Measurements from ENCODE around the gene ZFHX3. TPM values are rescaled to one million over a fixed set of nuclear protein-coding genes. Genes with fewer than 3 reads are reported as not detected.

ZFHX3 gene
- total and polyA plus RNA-seq, 10 donors, result 0.47 to 18.5 (median 11.1) TPM

DNA sequence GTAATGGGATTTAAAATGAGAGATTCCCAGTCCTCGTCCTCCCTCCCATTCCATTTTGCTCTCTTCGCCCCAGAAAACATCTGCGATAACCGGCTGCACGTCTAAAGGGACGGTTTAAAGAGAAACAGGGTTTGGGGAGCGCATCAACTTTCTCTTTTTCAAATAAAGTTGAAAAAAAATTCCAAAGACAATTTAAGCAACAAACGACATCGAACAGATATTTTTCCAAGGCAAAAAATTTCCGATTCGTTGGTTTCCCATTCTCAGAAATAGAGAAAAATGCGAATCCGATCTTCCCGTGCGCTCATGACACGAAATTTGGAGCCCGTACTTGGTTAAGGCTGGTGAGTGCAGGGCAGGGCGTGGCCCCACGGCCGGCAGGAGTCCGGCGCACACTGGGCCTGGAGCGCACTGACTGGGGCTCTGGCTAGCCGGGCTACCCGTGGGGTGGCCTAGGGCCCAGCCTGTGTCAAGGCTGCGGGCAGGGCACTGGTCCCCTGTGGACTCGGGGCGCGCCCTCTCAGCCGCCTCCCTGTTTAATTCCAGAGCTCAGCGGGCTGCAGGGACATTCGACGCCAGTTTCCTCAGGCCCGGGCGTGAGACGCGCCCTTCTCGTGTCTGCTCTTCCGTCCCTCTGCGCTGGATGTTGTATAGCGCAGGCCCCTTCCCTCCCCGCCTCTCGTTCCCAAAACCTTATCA, 17.9 kb upstream of the ZFHX3 start:
- peak overlapping the region in 3 of 8 donors; percentile 10 to 54 (median 13) for H3K4me3 ChIP-seq
- H3K9me3 ChIP-seq, result no peaks in the 10 kb centered on the region
- H3K27me3 ChIP-seq (replicated peaks in 1 of 7), result peaks cover 9 to 95% (median 65%) of the 10 kb centered on the region in 7 donors
- no peaks in the 10 kb centered on the region for H3K36me3 ChIP-seq
- TF ChIP-seq POLR2A (IDR thresholded peaks at IDR 0.05), result no peak
- TF ChIP-seq POLR2AphosphoS5 (IDR thresholded peaks at IDR 0.05), result peak in 1 of 3 donors; percentile 60
- 9 to 18% (median 12%) methylated on average over 33 to 43 of the region's 43 CpGs for WGBS, 5 donors
- peak overlapping the region in 1 of 8 donors; percentile 31 for H3K27ac ChIP-seq
- no peak for DNase-seq
- peaks cover 10 to 92% (median 58%) of the 10 kb centered on the region in 6 donors for H3K4me1 ChIP-seq
- intact Hi-C loops (cut with DNase I; ENCODE audit: low total_unique reads), result loop anchor here (10.0 kb wide), 1 partner anchor 109 kb away; no protein-coding TSS in a partner anchor

DNA sequence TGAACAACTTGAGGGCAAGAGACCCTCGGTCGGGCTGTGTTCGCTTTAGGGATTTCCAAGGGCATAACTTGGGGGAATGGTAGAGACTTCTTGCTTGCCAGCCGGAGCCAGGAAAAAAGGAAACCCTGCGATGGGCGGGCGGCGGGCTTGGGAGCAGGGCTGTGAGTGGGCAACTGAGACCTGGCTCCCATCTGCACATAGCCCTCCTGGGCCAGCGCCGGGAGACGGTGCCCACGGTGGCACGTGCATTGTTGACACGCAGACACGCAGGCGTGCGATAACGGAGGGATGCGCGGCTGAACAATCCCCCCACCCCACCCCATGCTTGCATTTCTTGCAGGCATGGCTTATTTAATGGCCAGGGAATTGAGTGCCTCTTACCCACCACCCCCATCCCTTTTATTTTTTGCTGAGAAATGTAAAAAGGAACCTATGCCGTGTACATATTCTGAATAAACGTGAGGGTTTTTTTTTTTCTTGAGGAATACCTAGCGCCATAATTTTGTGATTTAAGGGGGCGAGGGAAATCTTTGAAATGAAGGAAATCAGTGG, 17.1 kb upstream of the ZFHX3 start:
- no peaks in the 10 kb centered on the region for H3K36me3 ChIP-seq
- H3K27me3 ChIP-seq (replicated peaks in 1 of 7), result peaks cover 9 to 95% (median 60%) of the 10 kb centered on the region in 7 donors
- no peak overlapping the region for H3K27ac ChIP-seq
- 7 to 19% (median 12%) methylated on average over 24 of the region's 24 CpGs for WGBS, 5 donors
- no peak for DNase-seq
- no peak for TF ChIP-seq CTCF (IDR thresholded peaks at IDR 0.05 in 8 of 11, conservative IDR thresholded peaks at IDR 0.05 in 3 of 11)
- no peak for TF ChIP-seq POLR2A (IDR thresholded peaks at IDR 0.05)
- no peak for TF ChIP-seq POLR2AphosphoS5 (IDR thresholded peaks at IDR 0.05)
- peak overlapping the region in 5 of 8 donors; percentile 0 to 48 (median 7) for H3K4me3 ChIP-seq
- H3K9me3 ChIP-seq, result no peaks in the 10 kb centered on the region
- intact Hi-C loops (cut with DNase I; ENCODE audit: low total_unique reads), result loop anchor here (10.0 kb wide), 1 partner anchor 110 kb away; no protein-coding TSS in a partner anchor
- H3K4me1 ChIP-seq, result peaks cover 10 to 92% (median 58%) of the 10 kb centered on the region in 6 donors

- intact Hi-C loops (cut with DNase I; ENCODE audit: low total_unique reads), result loop anchor here (10.0 kb wide), 1 partner anchor 110 kb away; no protein-coding TSS in a partner anchor
- TF ChIP-seq CTCF (IDR thresholded peaks at IDR 0.05 in 8 of 11, conservative IDR thresholded peaks at IDR 0.05 in 3 of 11) (no peak), POLR2AphosphoS5 (IDR thresholded peaks at IDR 0.05) (peak in 1 of 3 donors; percentile 5)
- Histone ChIP-seq H3K27me3 (replicated peaks in 1 of 7) (peaks cover 9 to 95% (median 60%) of the 10 kb centered on the region in 7 donors), H3K4me3 (peak overlapping the region in 5 of 8 donors; percentile 0 to 48 (median 7)), H3K27ac (no peak overlapping the region), H3K4me1 (peaks cover 13 to 94% (median 63%) of the 10 kb centered on the region in 6 donors), H3K9me3 (no peaks in the 10 kb centered on the region), H3K36me3 (no peaks in the 10 kb centered on the region)
- DNase-seq, result no peak
- 8 to 13% (median 12%) methylated on average over 22 to 25 of the region's 25 CpGs for WGBS, 5 donors
These were observed 16.5 kb upstream of the ZFHX3 start for GRCh38 chr16:73064212-73064993.

DNA sequence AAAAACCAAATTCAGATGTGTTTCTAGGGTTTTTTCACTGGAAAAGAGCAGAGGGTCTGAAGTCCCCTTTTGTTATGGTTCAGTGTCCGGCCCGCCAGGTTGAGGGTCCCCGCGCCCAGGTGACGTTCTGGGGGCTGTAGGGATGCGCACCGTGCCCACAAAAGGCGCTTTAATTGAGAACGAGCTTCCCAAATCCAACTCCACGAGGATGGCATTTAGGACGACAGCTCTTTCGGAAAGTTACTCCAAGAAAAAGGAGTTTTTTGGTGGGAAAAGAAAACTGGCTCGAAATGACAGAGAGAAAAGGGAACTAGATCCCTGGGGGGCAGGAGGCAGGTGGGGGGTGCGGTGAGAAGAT, 15.9 kb upstream of the ZFHX3 start:
- intact Hi-C loops (cut with DNase I; ENCODE audit: low total_unique reads), result loop anchor here (10.0 kb wide), 1 partner anchor 111 kb away; no protein-coding TSS in a partner anchor
- H3K27ac ChIP-seq, result no peak overlapping the region

More for the DNA sequence above, 15.9 kb upstream of the ZFHX3 start:
- no peak for DNase-seq
- WGBS, 5 donors, result 19 to 45% (median 27%) methylated on average over 14 of the region's 14 CpGs
- Histone ChIP-seq H3K4me3 (peak overlapping the region in 2 of 8 donors; percentile 7 to 48), H3K36me3 (no peaks in the 10 kb centered on the region), H3K27me3 (replicated peaks in 1 of 7) (peaks cover 9 to 93% (median 60%) of the 10 kb centered on the region in 7 donors), H3K4me1 (peaks cover 13 to 96% (median 62%) of the 10 kb centered on the region in 6 donors), H3K9me3 (no peaks in the 10 kb centered on the region)
- no peak for TF ChIP-seq POLR2A (IDR thresholded peaks at IDR 0.05)
